ENCODE data around the gene MYO16.

GRCh38 chr13:108877300-108877699 lies 247.9 kb downstream of the MYO16 start:
- TF ChIP-seq CTCF (conservative IDR thresholded peaks at IDR 0.05): no peak
- TF ChIP-seq ZFX (IDR thresholded peaks at IDR 0.05): no peak

Measured in C4-2B (cell line).